Measurements from ENCODE around the gene VIPAS39. TPM values are rescaled to one million over a fixed set of nuclear protein-coding genes. Genes with fewer than 3 reads are reported as not detected.
A peak's percentile ranks its signal among the peaks of the same experiment; 100 is the strongest.

Gene VIPAS39
- total RNA-seq, 4 donors from 2014 or later = 19.0 to 55.3 (median 25.3) TPM

DNA sequence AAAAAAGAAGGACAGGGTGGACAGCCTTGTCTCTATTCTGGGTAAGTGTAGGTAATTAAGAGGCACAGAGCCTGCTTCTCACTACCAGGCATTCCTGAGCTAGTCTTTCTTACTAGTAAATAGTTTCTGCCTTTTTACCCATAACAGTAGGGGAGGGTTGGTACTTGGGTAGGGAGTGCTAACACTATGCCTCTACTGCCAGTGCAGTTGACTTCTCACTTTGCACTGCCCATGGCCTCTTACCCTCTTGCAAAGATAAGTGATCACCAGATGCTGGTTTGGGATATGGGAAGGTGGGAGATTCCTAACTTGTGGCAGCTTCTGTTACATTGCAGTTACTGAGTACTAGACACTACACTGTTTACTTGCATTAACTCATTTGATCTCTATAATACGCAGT is 12.1 kb upstream of the VIPAS39 start:
- TF ChIP-seq, protein P1, sequence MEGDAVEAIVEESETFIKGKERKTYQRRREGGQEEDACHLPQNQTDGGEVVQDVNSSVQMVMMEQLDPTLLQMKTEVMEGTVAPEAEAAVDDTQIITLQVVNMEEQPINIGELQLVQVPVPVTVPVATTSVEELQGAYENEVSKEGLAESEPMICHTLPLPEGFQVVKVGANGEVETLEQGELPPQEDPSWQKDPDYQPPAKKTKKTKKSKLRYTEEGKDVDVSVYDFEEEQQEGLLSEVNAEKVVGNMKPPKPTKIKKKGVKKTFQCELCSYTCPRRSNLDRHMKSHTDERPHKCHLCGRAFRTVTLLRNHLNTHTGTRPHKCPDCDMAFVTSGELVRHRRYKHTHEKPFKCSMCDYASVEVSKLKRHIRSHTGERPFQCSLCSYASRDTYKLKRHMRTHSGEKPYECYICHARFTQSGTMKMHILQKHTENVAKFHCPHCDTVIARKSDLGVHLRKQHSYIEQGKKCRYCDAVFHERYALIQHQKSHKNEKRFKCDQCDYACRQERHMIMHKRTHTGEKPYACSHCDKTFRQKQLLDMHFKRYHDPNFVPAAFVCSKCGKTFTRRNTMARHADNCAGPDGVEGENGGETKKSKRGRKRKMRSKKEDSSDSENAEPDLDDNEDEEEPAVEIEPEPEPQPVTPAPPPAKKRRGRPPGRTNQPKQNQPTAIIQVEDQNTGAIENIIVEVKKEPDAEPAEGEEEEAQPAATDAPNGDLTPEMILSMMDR (IDR thresholded peaks at IDR 0.05) = no peak
- no peak for TF ChIP-seq POLR2A (IDR thresholded peaks at IDR 0.05)
- Histone ChIP-seq H3K4me1 (no peaks in the 10 kb centered on the region), H3K9me3 (no peaks in the 10 kb centered on the region), H3K36me3 (peaks cover 0 to 52% (median 0%) of the 10 kb centered on the region in 3 donors), H3K27me3 (no peaks in the 10 kb centered on the region), H3K27ac (no peak overlapping the region), H3K4me3 (no peak overlapping the region)
- no peak for DNase-seq

DNA sequence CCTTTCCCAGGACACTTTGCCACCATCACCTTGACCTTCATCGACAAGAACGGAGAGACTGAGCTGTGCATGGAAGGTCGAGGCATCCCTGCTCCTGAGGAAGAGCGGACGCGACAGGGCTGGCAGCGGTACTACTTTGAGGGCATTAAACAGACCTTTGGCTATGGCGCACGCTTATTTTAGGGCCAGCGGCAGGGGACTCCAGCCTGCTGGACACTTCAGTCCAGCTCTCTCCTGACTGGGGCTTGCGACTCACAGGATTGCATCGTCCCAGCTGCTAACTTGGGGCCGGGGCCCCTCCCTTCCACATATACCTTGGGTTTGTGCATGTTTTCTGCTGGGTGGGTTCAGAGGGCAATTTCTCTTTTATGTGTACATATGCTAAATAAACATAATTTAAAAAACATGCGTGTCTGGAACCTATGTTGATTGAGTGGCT is 11.7 kb upstream of the VIPAS39 start:
- no peak for TF ChIP-seq POLR2A (IDR thresholded peaks at IDR 0.05)
- Histone ChIP-seq H3K36me3 (peaks cover 0 to 57% (median 0%) of the 10 kb centered on the region in 3 donors), H3K27me3 (no peaks in the 10 kb centered on the region), H3K9me3 (no peaks in the 10 kb centered on the region), H3K4me3 (no peak overlapping the region), H3K27ac (no peak overlapping the region), H3K4me1 (no peaks in the 10 kb centered on the region)
- DNase-seq = no peak

GRCh38 chr14:77467801-77468200 is 10.4 kb upstream of the VIPAS39 start:
- Histone ChIP-seq H3K9me3 (no peaks in the 10 kb centered on the region), H3K36me3 (peaks cover 0 to 70% (median 0%) of the 10 kb centered on the region in 3 donors), H3K4me3 (no peak overlapping the region), H3K27me3 (no peaks in the 10 kb centered on the region), H3K4me1 (no peaks in the 10 kb centered on the region), H3K27ac (no peak overlapping the region)
- no peak for TF ChIP-seq POLR2A (IDR thresholded peaks at IDR 0.05)
- TF ChIP-seq, protein P1 (IDR thresholded peaks at IDR 0.05) = no peak
- DNase-seq = no peak

- peak in 2 of 3 donors; percentile 78 to 82 for DNase-seq
- Histone ChIP-seq H3K4me3 (peak overlapping the region; percentile 74 to 98 (median 86)), H3K27me3 (no peaks in the 10 kb centered on the region), H3K27ac (no peak overlapping the region), H3K36me3 (peaks cover 0 to 46% (median 0%) of the 10 kb centered on the region in 3 donors), H3K4me1 (peaks cover 0 to 14% (median 8%) of the 10 kb centered on the region in 4 donors), H3K9me3 (no peaks in the 10 kb centered on the region)
- no peak for TF ChIP-seq POLR2A (IDR thresholded peaks at IDR 0.05)
- TF ChIP-seq, protein P1 (IDR thresholded peaks at IDR 0.05) = peak in 5 of 6 experiments; percentile 46 to 58 (median 54)
These were observed 1.8 kb upstream of the VIPAS39 start for GRCh38 chr14:77459072-77459723.

- H3K36me3 ChIP-seq = peaks cover 0 to 38% (median 0%) of the 10 kb centered on the region in 3 donors
- H3K4me1 ChIP-seq = peaks cover 0 to 14% (median 8%) of the 10 kb centered on the region in 4 donors
- no peak for TF ChIP-seq POLR2A (IDR thresholded peaks at IDR 0.05)
- TF ChIP-seq, protein P1 (IDR thresholded peaks at IDR 0.05) = no peak
- peak overlapping the region; percentile 74 to 98 (median 86) for H3K4me3 ChIP-seq
- peak; percentile 44 to 62 (median 60) for DNase-seq
- no peaks in the 10 kb centered on the region for H3K27me3 ChIP-seq
- H3K9me3 ChIP-seq = no peaks in the 10 kb centered on the region
- H3K27ac ChIP-seq = peak overlapping the region; percentile 87 to 96 (median 92)
These were observed 999 bp upstream of the VIPAS39 start for GRCh38 chr14:77458249-77458950.

DNA sequence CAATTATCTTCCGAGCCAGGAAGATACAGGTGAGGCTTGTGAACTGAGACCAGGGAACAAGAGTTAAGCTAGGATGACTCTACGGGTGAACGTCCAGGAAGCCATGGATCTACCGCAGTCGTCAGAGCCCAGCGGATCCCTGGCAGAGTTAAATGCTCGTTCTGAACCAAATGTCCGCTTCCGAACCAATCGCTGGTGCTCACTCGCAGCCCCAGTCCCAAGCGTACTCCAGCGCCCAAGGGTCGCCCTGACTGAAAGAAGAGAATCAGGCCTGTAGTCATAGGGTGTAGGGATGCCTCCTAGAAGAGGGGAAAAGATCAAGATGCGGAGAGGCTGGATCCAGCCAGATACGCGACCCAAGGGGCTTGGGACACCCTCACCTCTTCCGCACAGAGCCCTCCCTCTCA is 283 bp downstream of the VIPAS39 start:
- peaks cover 0 to 33% (median 0%) of the 10 kb centered on the region in 3 donors for H3K36me3 ChIP-seq
- H3K27ac ChIP-seq = peak overlapping the region; percentile 87 to 96 (median 92)
- H3K27me3 ChIP-seq = no peaks in the 10 kb centered on the region

More for the DNA sequence above, 283 bp downstream of the VIPAS39 start:
- Histone ChIP-seq H3K4me1 (peaks cover 0 to 14% (median 8%) of the 10 kb centered on the region in 4 donors), H3K9me3 (no peaks in the 10 kb centered on the region), H3K4me3 (peak overlapping the region; percentile 74 to 98 (median 86))
- TF ChIP-seq, protein P1 (IDR thresholded peaks at IDR 0.05) = no peak
- TF ChIP-seq POLR2A (IDR thresholded peaks at IDR 0.05) = no peak
- DNase-seq = no peak
